Naive B cell (primary cell): ENCODE measurements around the gene ZNF124. TPM values are rescaled to one million over a fixed set of nuclear protein-coding genes. Genes with fewer than 3 reads are reported as not detected.

Source experiments
- polyA plus RNA-seq, 6 donors: library from polyadenylated mRNA; unstranded; fragments of 300-500 nt; fragmentation: Illumina TruSeq; gene quantifications; one replicate each; pipeline ENCODE4 v1.2.3, GENCODE V29; 2021; ENCODE audit warnings: low read depth in 6 of 6

ZNF124 gene
- polyA plus RNA-seq, 6 donors from 2014 or later: 7.9 to 17.5 (median 10.6) TPM

Other genes starting within 250 kb of the ZNF124 start
- gene AHCTF1, start 240.1 kb downstream of the ZNF124 start, polyA plus RNA-seq: 10 to 100 TPM in 4 of 6 donors, 1 to 10 TPM in 2; 6.5 to 20.1 (median 11.1) TPM
- gene ZNF695, start 164.0 kb downstream of the ZNF124 start, polyA plus RNA-seq: under 1 TPM in 1 of 6 donors, not detected in 5; 0.08 TPM
- 1 to 10 TPM; 1.8 to 5.0 (median 3.7) TPM for gene ZNF670, start 93.2 kb downstream of the ZNF124 start, polyA plus RNA-seq
- gene ZNF669, start 67.7 kb downstream of the ZNF124 start, polyA plus RNA-seq: 10 to 100 TPM; 40.1 to 82.0 (median 63.6) TPM
- gene VN1R5, start 84.1 kb upstream of the ZNF124 start, polyA plus RNA-seq: not detected
- 1 to 10 TPM; 2.8 to 6.6 (median 4.6) TPM for gene ZNF496, start 159.8 kb upstream of the ZNF124 start, polyA plus RNA-seq
- under 1 TPM in 3 of 6 donors, not detected in 3; 0.09 to 0.17 (median 0.11) TPM for gene NLRP3, start 244.2 kb upstream of the ZNF124 start, polyA plus RNA-seq